Keratinocyte (primary cell): ENCODE measurements around the gene S1PR4. TPM values are rescaled to one million over a fixed set of nuclear protein-coding genes. Genes with fewer than 3 reads are reported as not detected.

Source experiments
- DNase-seq: peaks from one replicate; pipeline ENCODE4 v3.0.0-alpha.2; 2011; ENCODE audit warnings: low read depth, missing footprints, low spot score
- FAIRE-seq: peaks from 2 replicates; lab custom pipeline; 2011; peaks lifted over from hg19 to GRCh38; lab: Jason Lieb, UNC
- H2AFZ ChIP-seq: 2 replicates; pipeline ENCODE4 v1.6.0; 2012; ENCODE audit warnings: low read length, control low read depth, inconsistent platforms; ENCODE audit not compliant: control insufficient read depth
- H3K27ac ChIP-seq: 2 replicates; pipeline ENCODE4 v1.5.1; 2011; ENCODE audit warnings: low read length; ENCODE audit not compliant: control insufficient read depth, insufficient read depth
- H3K27me3 ChIP-seq: 3 replicates; pipeline ENCODE4 v1.6.0; 2011; ENCODE audit warnings: low read length; ENCODE audit not compliant: control insufficient read depth, insufficient read depth; ENCODE audit errors: extremely low read depth
- H3K36me3 ChIP-seq, 2 experiments: 2 replicates in 1 of 2; 3 replicates in 1 of 2; pipeline ENCODE4 v1.5.1; 2011; ENCODE audit warnings: low read length in 2 of 2, mild to moderate bottlenecking in 1 of 2; ENCODE audit not compliant: control insufficient read depth in 2 of 2, insufficient read depth in 2 of 2; ENCODE audit errors: extremely low read depth in 1 of 2
- H3K4me1 ChIP-seq: 3 replicates; pipeline ENCODE4 v1.5.1; 2011; ENCODE audit warnings: low read length; ENCODE audit not compliant: control insufficient read depth, insufficient read depth; ENCODE audit errors: extremely low read depth
- H3K4me2 ChIP-seq: 3 replicates; pipeline ENCODE4 v1.6.0; 2011; ENCODE audit warnings: low read depth, low read length; ENCODE audit not compliant: control insufficient read depth, insufficient read depth; ENCODE audit errors: extremely low read depth
- H3K4me3 ChIP-seq, 3 experiments: fragments of 200-600 bp in 1 of 3; sonication (generic) in 1 of 3; 2 replicates in 2 of 3; 3 replicates in 1 of 3; pipeline ENCODE4 v1.5.1; 2011 to 2016; ENCODE audit warnings: low read length in 3 of 3, mild to moderate bottlenecking in 3 of 3, control low read depth in 2 of 3, inconsistent platforms in 1 of 3, low read depth in 1 of 3, mixed read lengths in 1 of 3, mixed run types in 1 of 3, moderate library complexity in 1 of 3; ENCODE audit not compliant: control insufficient read depth in 2 of 3, insufficient read depth in 2 of 3; ENCODE audit errors: extremely low read depth in 1 of 3
- H3K79me2 ChIP-seq: 2 replicates; pipeline ENCODE4 v1.6.0; 2012; ENCODE audit warnings: low read length; ENCODE audit not compliant: control insufficient read depth, insufficient read depth
- H3K9ac ChIP-seq: 3 replicates; pipeline ENCODE4 v1.6.0; 2011; ENCODE audit warnings: low read length; ENCODE audit not compliant: control insufficient read depth, insufficient read depth; ENCODE audit errors: extremely low read depth
- H3K9me1 ChIP-seq: 3 replicates; pipeline ENCODE4 v1.6.0; 2011; ENCODE audit warnings: low read length; ENCODE audit not compliant: control insufficient read depth, insufficient read depth; ENCODE audit errors: extremely low read depth
- H3K9me3 ChIP-seq: 2 replicates; pipeline ENCODE4 v1.5.1; 2012; ENCODE audit warnings: low read depth, low read length; ENCODE audit not compliant: control insufficient read depth
- H4K20me1 ChIP-seq: 3 replicates; pipeline ENCODE4 v1.6.0; 2011; ENCODE audit warnings: low read length; ENCODE audit not compliant: control insufficient read depth, insufficient read depth; ENCODE audit errors: extremely low read depth
- CTCF ChIP-seq, 3 experiments: IDR thresholded peaks in 1 of 3; conservative IDR thresholded peaks in 1 of 3; optimal IDR thresholded peaks in 1 of 3; 2 replicates in 2 of 3; 3 replicates in 1 of 3; pipeline versions ENCODE3 to v1.5.1; 2011; ENCODE audit warnings: low read length in 3 of 3, mild to moderate bottlenecking in 3 of 3, moderate library complexity in 2 of 3, control low read depth in 1 of 3, inconsistent platforms in 1 of 3; ENCODE audit not compliant: insufficient read depth in 2 of 3; ENCODE audit errors: extremely low read depth in 1 of 3
- EZH2 ChIP-seq: IDR thresholded peaks from one replicate; pipeline ENCODE4 v1.6.1; 2012; ENCODE audit warnings: inconsistent platforms, mild to moderate bottlenecking, low read length, moderate library complexity
- dilution Hi-C: fragments of 300-500 bp; cut with MboI; formaldehyde crosslinking; loops from one replicate; pipeline ENCODE4 v1.7.0; 2020; ENCODE audit warnings: low sequenced_read_pairs; ENCODE audit not compliant: extremely low pct_ligation_motif_present
- polyA plus RNA-seq, 5 experiments: library from polyadenylated mRNA; depleted of rRNA in 3 of 5; stranded (reverse) in 3 of 5; stranded (forward) in 1 of 5; unstranded in 1 of 5; fragments of >200 nt; gene quantifications; 1 replicate in 1 of 5; 2 replicates in 3 of 5; 3 replicates in 1 of 5; pipeline versions ENCODE4 v1.2.1 to v1.2.3, GENCODE V29; 2011 to 2012; ENCODE audit warnings: missing spikeins in 2 of 5, low read depth in 1 of 5, low replicate concordance in 1 of 5

Gene S1PR4
- polyA plus RNA-seq, 1 donor (not counting 4 experiments of a cell fraction or from before 2014, with no cell fraction given): 0.08 TPM

- Histone ChIP-seq H3K27ac (no peak overlapping the region), H3K27me3 (no peaks in the 10 kb centered on the region), H4K20me1 (no peaks in the 10 kb centered on the region), H2AFZ (no peak overlapping the region), H3K9me1 (no peaks in the 10 kb centered on the region), H3K4me1 (no peaks in the 10 kb centered on the region), H3K9me3 (no peaks in the 10 kb centered on the region), H3K4me3 (no peak overlapping the region), H3K9ac (no peak overlapping the region), H3K79me2 (no peaks in the 10 kb centered on the region), H3K36me3 (peaks cover 10 to 20% of the 10 kb centered on the region in 2 experiments), H3K4me2 (no peak overlapping the region)
- dilution Hi-C loops: no loop called here
- FAIRE-seq (no peak), DNase-seq (no peak)
- TF ChIP-seq EZH2 (no peak), CTCF (optimal IDR thresholded peaks at IDR 0.05 in 1 of 3, IDR thresholded peaks at IDR 0.05 in 1 of 3, conservative IDR thresholded peaks at IDR 0.05 in 1 of 3; ENCODE audit: extremely low read depth in 1 of 3, insufficient read depth in 2 of 3, low read length in 3 of 3) (no peak)
These were observed 20.5 kb downstream of the S1PR4 start for GRCh38 chr19:3198901-3199700.

GRCh38 chr19:3201072-3201700 lies 22.6 kb downstream of the S1PR4 start:
- Histone ChIP-seq H3K4me1 (no peaks in the 10 kb centered on the region), H3K4me2 (no peak overlapping the region), H3K4me3 (no peak overlapping the region), H3K36me3 (peaks cover 16 to 18% of the 10 kb centered on the region in 2 experiments), H3K9ac (no peak overlapping the region), H3K27ac (no peak overlapping the region), H3K27me3 (no peaks in the 10 kb centered on the region), H2AFZ (no peak overlapping the region), H3K9me3 (no peaks in the 10 kb centered on the region), H3K9me1 (no peaks in the 10 kb centered on the region), H4K20me1 (no peaks in the 10 kb centered on the region), H3K79me2 (no peaks in the 10 kb centered on the region)
- dilution Hi-C loops: no loop called here
- TF ChIP-seq EZH2: no peak
- TF ChIP-seq CTCF (optimal IDR thresholded peaks at IDR 0.05 in 1 of 3, IDR thresholded peaks at IDR 0.05 in 1 of 3, conservative IDR thresholded peaks at IDR 0.05 in 1 of 3; ENCODE audit: extremely low read depth in 1 of 3, insufficient read depth in 2 of 3, low read length in 3 of 3): no peak
- FAIRE-seq: no peak
- DNase-seq: no peak
